ENCODE results near the gene ZFP64.

- TF ChIP-seq CTCF (IDR thresholded peaks at IDR 0.05 in 8 of 11, conservative IDR thresholded peaks at IDR 0.05 in 3 of 11), result no peak
- no peak for TF ChIP-seq POLR2AphosphoS5 (IDR thresholded peaks at IDR 0.05)
- TF ChIP-seq POLR2A (IDR thresholded peaks at IDR 0.05), result no peak
Observed at GRCh38 chr20:52124821-52125220, 66.8 kb downstream of the ZFP64 start.
